ENCODE measurements around the gene SYNE2. TPM values are rescaled to one million over a fixed set of nuclear protein-coding genes. Genes with fewer than 3 reads are reported as not detected.

SYNE2 gene
- total RNA-seq, 4 donors from 2014 or later = 101 to 162 (median 114) TPM

GRCh38 chr14:63912286-63912685, 59.5 kb downstream of the SYNE2 start:
- Histone ChIP-seq H3K27me3 (no peaks in the 10 kb centered on the region), H3K27ac (no peak overlapping the region), H3K4me3 (no peak overlapping the region), H3K4me1 (peaks cover 0 to 4% of the 10 kb centered on the region in 2 donors), H3K9me3 (no peaks in the 10 kb centered on the region), H3K36me3 (no peaks in the 10 kb centered on the region)
- TF ChIP-seq POLR2A (IDR thresholded peaks at IDR 0.05) = no peak
- no peak for TF ChIP-seq CTCF (IDR thresholded peaks at IDR 0.05)
- intact Hi-C loops (cut with DNase I; ENCODE audit: low total_unique reads) = no loop called here
- DNase-seq = no peak

- Histone ChIP-seq H3K9me3 (no peaks in the 10 kb centered on the region), H3K36me3 (no peaks in the 10 kb centered on the region), H3K4me3 (no peak overlapping the region), H3K4me1 (peaks cover 0 to 4% of the 10 kb centered on the region in 2 donors), H3K27ac (no peak overlapping the region), H3K27me3 (no peaks in the 10 kb centered on the region)
- no peak for DNase-seq
- intact Hi-C loops (cut with DNase I; ENCODE audit: low total_unique reads) = no loop called here
- no peak for TF ChIP-seq CTCF (IDR thresholded peaks at IDR 0.05)
- TF ChIP-seq POLR2A (IDR thresholded peaks at IDR 0.05) = no peak
These were observed 65.6 kb downstream of the SYNE2 start for GRCh38 chr14:63918411-63918810.

DNA sequence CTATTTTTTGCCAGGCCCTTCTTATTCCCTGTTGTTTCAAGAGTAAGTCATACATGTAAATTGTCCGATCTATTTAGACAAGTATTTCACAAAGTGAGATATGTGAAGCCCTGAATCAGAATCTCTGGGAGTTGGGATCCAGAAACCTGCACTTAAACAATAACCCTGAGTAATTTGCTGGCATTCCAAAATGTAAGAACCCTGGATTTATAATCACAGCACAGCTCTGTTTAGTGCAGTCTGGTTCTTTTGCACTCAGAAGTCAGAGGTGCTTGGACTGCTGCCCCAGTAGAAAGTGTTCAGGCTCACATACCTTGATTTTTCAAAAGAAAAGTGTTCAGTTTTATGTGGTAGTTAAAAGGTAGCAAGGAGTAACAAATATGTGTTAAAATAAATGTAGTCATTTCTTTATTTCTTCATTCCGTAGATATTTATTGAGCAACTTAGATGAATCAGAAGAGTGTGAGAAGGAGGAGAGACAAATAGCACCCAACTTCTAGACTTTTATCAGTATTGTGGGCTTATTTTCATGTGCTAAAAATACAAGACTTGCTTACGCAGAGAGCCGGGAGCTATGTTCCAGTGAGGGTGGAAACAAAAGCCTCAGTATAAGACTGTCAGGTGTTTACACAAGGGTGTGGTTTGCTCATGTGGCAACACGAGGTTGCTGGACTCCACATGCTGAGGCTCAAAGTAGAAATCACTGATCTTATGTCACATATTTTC, 70.1 kb downstream of the SYNE2 start:
- H3K4me3 ChIP-seq = no peak overlapping the region
- intact Hi-C loops (cut with DNase I; ENCODE audit: low total_unique reads) = no loop called here
- peak overlapping the region; percentile 13 to 66 for H3K27ac ChIP-seq
- H3K27me3 ChIP-seq = no peaks in the 10 kb centered on the region
- no peaks in the 10 kb centered on the region for H3K4me1 ChIP-seq
- no peaks in the 10 kb centered on the region for H3K36me3 ChIP-seq
- no peak for DNase-seq
- TF ChIP-seq POLR2A (IDR thresholded peaks at IDR 0.05) (no peak), CTCF (IDR thresholded peaks at IDR 0.05) (no peak)
- no peaks in the 10 kb centered on the region for H3K9me3 ChIP-seq

GRCh38 chr14:63923422-63923752, 70.6 kb downstream of the SYNE2 start:
- Histone ChIP-seq H3K27me3 (no peaks in the 10 kb centered on the region), H3K4me1 (peaks cover 0 to 3% of the 10 kb centered on the region in 2 donors), H3K9me3 (no peaks in the 10 kb centered on the region), H3K36me3 (no peaks in the 10 kb centered on the region), H3K27ac (peak overlapping the region; percentile 2 to 66), H3K4me3 (no peak overlapping the region)
- TF ChIP-seq POLR2A (IDR thresholded peaks at IDR 0.05) (no peak), CTCF (IDR thresholded peaks at IDR 0.05) (no peak)
- intact Hi-C loops (cut with DNase I; ENCODE audit: low total_unique reads) = no loop called here
- no peak for DNase-seq

DNA sequence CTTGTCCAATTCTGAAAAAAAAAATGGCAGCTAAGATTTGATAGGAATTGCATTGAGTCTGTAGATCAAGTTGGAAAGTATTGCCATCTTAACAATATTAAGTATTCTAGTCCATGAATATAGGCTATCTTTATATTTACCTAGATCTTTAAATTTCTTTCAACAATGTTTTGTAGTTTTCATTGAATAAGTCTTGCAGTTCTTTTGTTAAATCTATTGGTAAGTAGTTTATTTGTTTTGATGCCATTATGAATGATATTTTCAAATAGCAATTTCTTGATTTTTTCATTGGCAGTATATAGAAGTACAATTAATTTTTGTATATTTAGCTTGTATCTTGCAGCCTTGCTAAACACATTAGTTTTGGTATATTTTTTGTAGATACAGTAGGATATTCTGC, 71.6 kb downstream of the SYNE2 start:
- no peak overlapping the region for H3K27ac ChIP-seq
- no peak for DNase-seq
- intact Hi-C loops (cut with DNase I; ENCODE audit: low total_unique reads) = no loop called here
- TF ChIP-seq CTCF (IDR thresholded peaks at IDR 0.05) = no peak
- no peak for TF ChIP-seq POLR2A (IDR thresholded peaks at IDR 0.05)
- H3K9me3 ChIP-seq = no peaks in the 10 kb centered on the region
- H3K4me1 ChIP-seq = peaks cover 0 to 4% of the 10 kb centered on the region in 2 donors
- no peak overlapping the region for H3K4me3 ChIP-seq
- H3K36me3 ChIP-seq = no peaks in the 10 kb centered on the region
- no peaks in the 10 kb centered on the region for H3K27me3 ChIP-seq
